A549 (cell line): Measurements from ENCODE around the gene URB2. TPM values are rescaled to one million over a fixed set of nuclear protein-coding genes. Genes with fewer than 3 reads are reported as not detected.
A peak's percentile ranks its signal among the peaks of the same experiment; 100 is the strongest.
"Not testable (repeated sequence)": the region's sequence is repeated elsewhere in the genome, so short reads cannot be mapped to it uniquely, and the experiment has no call there.

Experiments used
- ATAC-seq, 2 experiments: fragments of 200-7000 bp in 1 of 2; fragments of >200 bp in 1 of 2; cut with Nextera tagmentation in 1 of 2; cut with Tn5 transposase in 1 of 2; 3 replicates each; pipeline versions ENCODE4 v1.8.0 to v1.9.1; 2018 to 2020; ENCODE audit warnings: mild to moderate bottlenecking in 1 of 2, moderate library complexity in 1 of 2
- CTCF ChIA-PET: fragments of 300-600 bp; sonication (Branson Sonifier 250); formaldehyde crosslinking; extraction: SDS; loops from one replicate; lab custom pipeline; 2021; ENCODE audit warnings: antibody characterized with exemption, inconsistent platforms; lab: Yijun Ruan, JAX
- POLR2A ChIA-PET: fragments of 350-600 bp; formaldehyde crosslinking; extraction: SDS; loops from one replicate; lab custom pipeline; 2021; ENCODE audit warnings: antibody characterized with exemption, inconsistent platforms; lab: Yijun Ruan, JAX
- DNase-seq, 2 experiments: peaks; one replicate each; pipeline versions ENCODE4 v3.0.0 to v3.0.0-alpha.2; 2011 to 2016; ENCODE audit warnings: low read depth in 1 of 2, low spot score in 1 of 2
- FAIRE-seq: peaks from 2 replicates; lab custom pipeline; 2011; peaks lifted over from hg19 to GRCh38; lab: Jason Lieb, UNC
- H3K27ac ChIP-seq, 2 experiments: fragments of >200 bp; sonication (Bioruptor Twin); formaldehyde crosslinking; 3 replicates each; pipeline ENCODE4 v1.5.1; 2016 to 2017
- H3K4me1 ChIP-seq: fragments of >200 bp; sonication (Bioruptor Twin); formaldehyde crosslinking; 3 replicates; pipeline ENCODE4 v1.6.1; 2016
- H3K4me2 ChIP-seq: fragments of >200 bp; sonication (Bioruptor Twin); formaldehyde crosslinking; 3 replicates; pipeline ENCODE4 v1.6.1; 2016
- H3K4me3 ChIP-seq: fragments of >200 bp; sonication (Bioruptor Twin); formaldehyde crosslinking; 3 replicates; pipeline ENCODE4 v1.5.1; 2016
- H3K9me3 ChIP-seq: fragments of >200 bp; sonication (Bioruptor Twin); formaldehyde crosslinking; 3 replicates; pipeline ENCODE4 v1.6.1; 2016
- CBX2 ChIP-seq: fragments of 200-600 bp; sonication (generic); IDR thresholded peaks from 2 replicates; pipeline ENCODE4 v1.6.1; 2016; ENCODE audit warnings: low read depth, mild to moderate bottlenecking, borderline replicate concordance
- CEBPB ChIP-seq, 2 experiments: fragments of >200 bp in 1 of 2; sonication (Bioruptor Twin) in 1 of 2; formaldehyde crosslinking in 1 of 2; IDR thresholded peaks; 2 replicates each; pipeline ENCODE4 v1.6.1; 2012 to 2016
- CHD2 ChIP-seq: fragments of 150-350 bp; IDR thresholded peaks from 2 replicates; pipeline ENCODE4 v1.6.1; 2014; ENCODE audit warnings: low read length; ENCODE audit not compliant: partially characterized antibody
- FOSB ChIP-seq: fragments of 250-450 bp; sonication (Bioruptor Pico); IDR thresholded peaks from 2 replicates; pipeline ENCODE4 v1.5.0; 2020; ENCODE audit warnings: mild to moderate bottlenecking, moderate library complexity
- FOXS1 ChIP-seq: fragments of 250-450 bp; sonication (Bioruptor Pico); IDR thresholded peaks from 2 replicates; pipeline ENCODE4 v1.5.0; 2020; ENCODE audit warnings: mild to moderate bottlenecking, moderate library complexity
- HDAC2 ChIP-seq: fragments of 200-600 bp; sonication (generic); IDR thresholded peaks from 2 replicates; pipeline ENCODE4 v1.6.1; 2016
- MAFK ChIP-seq: fragments of 450-650 bp; IDR thresholded peaks from 2 replicates; pipeline ENCODE4 v1.6.1; 2014; ENCODE audit not compliant: partially characterized antibody
- MAZ ChIP-seq: fragments of 150-350 bp; IDR thresholded peaks from 2 replicates; pipeline ENCODE4 v1.6.1; 2014; ENCODE audit warnings: antibody characterized with exemption, low read depth, low read length, borderline replicate concordance
- NR3C1 ChIP-seq: fragments of >200 bp; sonication (Bioruptor Twin); formaldehyde crosslinking; IDR thresholded peaks from 3 replicates; pipeline ENCODE4 v1.6.1; 2017
- POLR2A ChIP-seq: IDR thresholded peaks from 2 replicates; pipeline ENCODE4 v1.6.1; 2012; ENCODE audit warnings: mild to moderate bottlenecking, low read length
- RARB ChIP-seq: fragments of 250-450 bp; sonication (Bioruptor Pico); IDR thresholded peaks from 2 replicates; pipeline ENCODE4 v1.8.0; 2021; ENCODE audit warnings: mild to moderate bottlenecking, moderate library complexity
- ZFP36 ChIP-seq: fragments of 450-650 bp; IDR thresholded peaks from 2 replicates; pipeline ENCODE4 v1.6.1; 2014; ENCODE audit warnings: borderline replicate concordance; ENCODE audit not compliant: partially characterized antibody
- ZNF302 ChIP-seq: fragments of 250-450 bp; sonication (Bioruptor Pico); IDR thresholded peaks from 2 replicates; pipeline ENCODE4 v1.9.0; 2021; ENCODE audit warnings: inconsistent platforms, mild to moderate bottlenecking, moderate library complexity
- WGBS: methylation state at CpG from one replicate; pipeline ENCODE4 v1.1.6; 2017; ENCODE audit errors: missing lambda C conversion rate; 5-methylcytosine and 5-hydroxymethylcytosine counted together
- polyA plus RNA-seq, 4 experiments: library from polyadenylated mRNA; depleted of rRNA in 3 of 4; stranded (reverse); fragments of >200 nt; fragmentation: RNase III in 1 of 4; extraction: RNeasy Plus Mini Kit Qiagen cat#74134 plus additional on column Dnase treatment in 1 of 4; gene quantifications; 2 replicates in 3 of 4; 3 replicates in 1 of 4; pipeline ENCODE4 v1.2.3, GENCODE V29; 2011 to 2017

Gene URB2
- polyA plus RNA-seq, 2 of the 4 experiments (the other 2 are of a cell fraction), result 13.7 to 15.7 TPM

- TF ChIP-seq ZNF302 (CRISPR knock-in tag) (no peak), CHD2 (no peak)
These were observed 73.7 kb downstream of the URB2 start (continued) for GRCh38 chr1:229699613-229700267.

GRCh38 chr1:229704157-229704556 is 78.1 kb downstream of the URB2 start:
- CTCF ChIA-PET, result interaction anchor here (0.5 to 2.2 kb wide), 2 partner anchors 10 to 564 kb away, joined by 4 read pairs; no protein-coding TSS in a partner anchor
- ATAC-seq (no peak), DNase-seq (no peak), FAIRE-seq (no peak)
- no peak for TF ChIP-seq MAZ
- no peak for TF ChIP-seq NR3C1
- TF ChIP-seq ZFP36, result no peak
- no peak for TF ChIP-seq FOSB (CRISPR knock-in tag)
- no peak for TF ChIP-seq CBX2
- no peak for TF ChIP-seq CEBPB (IDR thresholded peaks at IDR 0.05)
- no peak for TF ChIP-seq POLR2A
- no peak for TF ChIP-seq FOXS1 (CRISPR knock-in tag)
- TF ChIP-seq RARB (CRISPR knock-in tag), result no peak
- Histone ChIP-seq H3K4me3 (no peak overlapping the region), H3K4me1 (peaks cover 11% of the 10 kb centered on the region; the same call in 1 of the 3 replicates), H3K9me3 (no peaks in the 10 kb centered on the region), H3K4me2 (no peak overlapping the region), H3K27ac (no peak overlapping the region)
- WGBS, result 46% methylated on average over 2 of the region's 2 CpGs
- POLR2A ChIA-PET, result no interaction called here

GRCh38 chr1:229705152-229705551 is 79.1 kb downstream of the URB2 start:
- DNase-seq, H3K9me3 ChIP-seq, H3K4me3 ChIP-seq, POLR2A ChIA-PET, ATAC-seq, FAIRE-seq, H3K4me2 ChIP-seq: not testable (repeated sequence)
- TF ChIP-seq MAFK, result peak; percentile 53
- Histone ChIP-seq H3K27ac (peak overlapping the region in 1 of 2 experiments; percentile 72; a peak in 1 of 6 replicates), H3K4me1 (peaks cover 11% of the 10 kb centered on the region; the same call in 1 of the 3 replicates)
- CTCF ChIA-PET, result interaction anchor here (1.8 to 2.2 kb wide), 2 partner anchors 10 to 563 kb away, joined by 4 to 10 read pairs; no protein-coding TSS in a partner anchor
- 63% methylated on average over 2 of the region's 2 CpGs for WGBS

GRCh38 chr1:229707127-229707526 is 81.1 kb downstream of the URB2 start:
- ATAC-seq, FAIRE-seq, H3K4me3 ChIP-seq, H3K9me3 ChIP-seq, POLR2A ChIA-PET, CTCF ChIA-PET: not testable (repeated sequence)
- peak overlapping the region; percentile 39 to 72; a peak in 4 of 6 replicates for H3K27ac ChIP-seq
- peaks cover 11% of the 10 kb centered on the region; the same call in 1 of the 3 replicates for H3K4me1 ChIP-seq
- 12% methylated on average over 6 of the region's 6 CpGs for WGBS
- peak overlapping the region; percentile 44 for H3K4me2 ChIP-seq
- DNase-seq, result peak in 1 of 2 experiments; percentile 56

GRCh38 chr1:229709500-229710013 is 83.5 kb downstream of the URB2 start:
- WGBS, result 49% methylated on average over 6 of the region's 6 CpGs
- H3K27ac ChIP-seq, result peak overlapping the region in 1 of 2 experiments; percentile 12; a peak in 1 of 6 replicates
- ATAC-seq (no peak), FAIRE-seq (no peak), DNase-seq (no peak)
- H3K4me2 ChIP-seq, result no peak overlapping the region
- peaks cover 11% of the 10 kb centered on the region; the same call in 1 of the 3 replicates for H3K4me1 ChIP-seq
- ChIA-PET POLR2A (no interaction called here), CTCF (interaction anchor here (1.4 to 1.8 kb wide), 2 partner anchors 558 to 598 kb away, joined by 4 to 7 read pairs; no protein-coding TSS in a partner anchor)
- no peak for TF ChIP-seq HDAC2
- no peaks in the 10 kb centered on the region for H3K9me3 ChIP-seq
- no peak overlapping the region for H3K4me3 ChIP-seq

Other genes with a start within 250 kb of the URB2 start
- gene ACTA1, start 192.2 kb upstream of the URB2 start, polyA plus RNA-seq (2011; rRNA removed), result 0.08 and 0.16 TPM in 2 replicates
- gene ACTA1, start 192.2 kb upstream of the URB2 start, polyA plus RNA-seq (2017; fragmentation: RNase III; extraction: RNeasy Plus Mini Kit Qiagen cat#74134 plus additional on column Dnase treatment), result 0.16 to 0.25 TPM (median 0.24 TPM) in 3 replicates
- 43.2 and 45.9 TPM in 2 replicates for gene NUP133, start 117.9 kb upstream of the URB2 start, polyA plus RNA-seq (2011; rRNA removed)
- 19.7 to 20.6 TPM (median 19.8 TPM) in 3 replicates for gene NUP133, start 117.9 kb upstream of the URB2 start, polyA plus RNA-seq (2017; fragmentation: RNase III; extraction: RNeasy Plus Mini Kit Qiagen cat#74134 plus additional on column Dnase treatment)
- gene ABCB10, start 67.5 kb upstream of the URB2 start, polyA plus RNA-seq (2011; rRNA removed), result 15.1 and 16.3 TPM in 2 replicates
- gene ABCB10, start 67.5 kb upstream of the URB2 start, polyA plus RNA-seq (2017; fragmentation: RNase III; extraction: RNeasy Plus Mini Kit Qiagen cat#74134 plus additional on column Dnase treatment), result 12.5 to 13.9 TPM (median 12.9 TPM) in 3 replicates
- gene TAF5L, start 125 bp upstream of the URB2 start, polyA plus RNA-seq (2011; rRNA removed), result 25.0 and 27.7 TPM in 2 replicates
- 17.4 to 19.1 TPM (median 18.8 TPM) in 3 replicates for gene TAF5L, start 125 bp upstream of the URB2 start, polyA plus RNA-seq (2017; fragmentation: RNase III; extraction: RNeasy Plus Mini Kit Qiagen cat#74134 plus additional on column Dnase treatment)